GM10847 (cell line): ENCODE measurements around the gene FRMPD1.

Experiments
- POLR2A ChIP-seq: IDR thresholded peaks from 2 replicates; pipeline ENCODE4 v1.6.1; 2011; ENCODE audit not compliant: insufficient read length; ENCODE audit errors: extremely low read depth

The FRMPD1 gene

DNA sequence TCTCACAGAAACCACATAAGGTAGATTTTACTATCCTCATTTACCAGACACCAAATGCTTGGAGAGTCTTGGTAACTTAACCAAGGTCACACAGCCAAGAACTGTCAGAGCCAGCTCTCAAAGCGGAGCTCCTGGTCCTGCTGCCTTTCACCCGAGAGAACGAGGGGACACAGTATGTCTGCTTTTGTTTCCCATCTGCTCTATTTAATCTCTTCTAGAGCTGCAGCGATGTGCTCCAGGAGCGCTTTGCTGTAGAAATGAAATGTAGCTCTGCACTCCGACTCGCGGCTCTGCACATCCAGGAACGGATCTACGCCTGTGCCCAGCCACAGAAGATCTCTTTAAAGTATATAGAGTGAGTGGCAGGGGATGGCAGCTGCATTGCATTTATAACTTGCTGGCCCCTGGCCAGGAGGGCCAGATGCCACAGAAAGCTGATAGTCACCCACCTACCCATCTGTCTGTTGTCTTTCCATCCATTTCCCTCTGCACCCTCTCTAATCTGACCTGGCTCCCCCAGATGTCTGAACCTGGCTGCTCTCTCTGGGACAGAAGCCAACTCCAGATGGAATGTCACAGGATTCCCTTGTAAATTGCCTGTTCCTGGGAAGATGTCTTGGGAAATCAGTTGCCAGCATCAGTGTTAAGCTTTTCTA is 81.5 kb downstream of the FRMPD1 start:
- no peak for TF ChIP-seq POLR2A

DNA sequence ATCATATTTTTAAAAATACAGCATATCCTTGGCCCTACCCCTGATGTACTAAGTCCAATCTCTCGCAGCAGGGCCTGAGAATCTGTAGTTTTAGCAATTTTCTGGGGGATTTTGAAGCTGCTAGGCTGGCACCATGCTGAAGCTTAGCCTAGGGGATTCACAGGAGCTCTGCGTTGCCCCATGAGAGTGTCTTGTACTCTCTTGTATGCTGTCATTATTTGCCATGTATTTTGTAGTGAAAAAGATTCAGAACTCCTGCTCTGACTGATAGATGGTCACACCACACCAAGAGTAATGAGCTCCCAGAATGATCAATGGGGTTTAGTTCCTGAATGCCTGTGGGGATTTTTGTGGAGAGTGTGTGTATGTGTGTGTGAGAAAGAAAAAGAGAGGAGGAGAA is 82.2 kb downstream of the FRMPD1 start:
- TF ChIP-seq POLR2A: no peak

DNA sequence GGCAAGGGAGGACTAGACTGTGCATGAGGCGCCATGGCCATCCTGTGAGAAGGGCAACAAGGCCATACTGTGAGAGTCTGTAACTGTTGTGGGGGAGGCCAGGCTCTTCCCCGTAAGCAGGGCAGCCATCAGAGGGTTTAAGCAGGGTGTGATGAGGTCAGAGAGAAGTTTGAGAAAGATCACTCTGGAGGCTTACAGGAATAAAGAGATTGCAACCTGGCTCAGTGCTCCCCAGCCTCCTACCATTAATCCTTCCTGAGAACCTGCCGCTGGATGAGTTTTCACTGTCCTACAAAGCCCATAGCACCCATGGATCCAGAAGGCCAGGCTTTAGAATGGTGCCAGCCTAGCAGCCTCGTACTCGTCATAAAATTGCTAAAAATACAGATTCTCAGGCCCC is 88.5 kb downstream of the FRMPD1 start:
- TF ChIP-seq POLR2A: no peak

DNA sequence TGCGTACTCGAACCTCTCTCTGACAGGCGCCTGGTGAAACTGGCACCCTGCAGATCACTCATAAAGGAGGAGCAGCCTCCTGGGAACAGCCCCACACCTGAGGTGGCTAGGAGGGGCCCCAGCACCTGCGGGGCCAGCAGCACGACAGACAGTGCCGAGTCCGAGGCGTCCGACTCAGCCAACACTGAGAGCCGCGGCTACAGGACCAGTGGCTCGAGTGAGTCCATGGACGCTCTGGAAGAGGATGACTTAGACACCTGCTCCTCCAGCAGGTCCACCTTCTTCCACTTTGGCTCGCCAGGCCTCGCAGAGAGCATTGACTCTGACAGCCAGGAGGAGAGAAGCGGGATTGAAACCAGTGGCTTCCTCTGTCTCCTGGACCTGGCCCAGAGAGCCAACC is 89.4 kb downstream of the FRMPD1 start:
- TF ChIP-seq POLR2A: no peak

DNA sequence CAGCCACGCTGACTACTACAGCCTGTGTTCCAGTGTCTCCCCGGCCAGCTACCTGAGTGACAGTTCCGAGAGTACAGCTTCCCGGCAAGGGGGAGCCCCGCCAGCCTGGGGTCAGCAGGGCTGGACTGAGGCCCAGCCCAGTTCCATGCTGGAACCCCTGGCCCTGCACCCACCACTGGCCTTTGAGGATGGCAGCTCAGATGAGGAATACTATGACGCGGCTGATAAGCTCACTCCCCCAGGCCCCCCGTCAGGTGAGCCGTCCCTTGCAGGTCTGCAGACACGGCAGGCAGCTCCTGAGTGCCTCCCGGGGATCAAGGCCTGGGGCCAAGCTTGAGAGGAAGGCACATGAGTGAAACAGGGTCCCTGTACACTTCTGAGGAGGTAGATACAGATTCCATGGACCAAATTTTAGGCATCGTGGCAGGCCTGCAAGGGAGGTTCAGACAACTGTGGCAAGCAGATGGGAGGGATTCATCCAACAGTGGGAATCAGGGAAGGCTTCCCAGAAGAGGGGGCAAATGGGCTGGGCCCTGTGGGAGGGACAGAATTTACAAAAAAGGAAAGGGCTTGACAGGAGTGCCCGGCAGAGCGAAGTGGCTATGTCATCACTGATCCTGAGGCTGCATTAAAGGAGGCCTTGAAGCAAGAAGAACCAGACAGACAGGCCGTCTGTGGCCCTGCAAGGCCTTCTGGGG is 90.0 kb downstream of the FRMPD1 start:
- TF ChIP-seq POLR2A: no peak

DNA sequence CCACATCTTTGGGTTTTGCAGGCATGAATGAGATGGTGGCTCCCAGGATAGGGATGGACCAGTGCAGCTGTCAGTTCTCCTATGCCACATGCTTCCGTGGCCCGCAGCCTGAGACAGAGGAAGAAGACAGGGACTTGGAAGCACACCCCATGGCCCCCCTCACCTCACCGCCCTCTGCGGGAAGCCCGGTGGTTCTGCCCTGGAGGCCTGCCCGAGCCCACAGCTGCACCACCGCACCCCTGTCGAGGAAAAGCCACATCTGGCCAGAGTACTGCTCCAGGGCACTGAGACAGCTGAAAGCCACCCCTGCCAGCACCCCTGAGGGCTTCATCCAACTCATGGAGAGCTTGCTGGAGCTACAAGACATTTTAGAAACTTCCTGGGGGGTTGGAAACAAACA is 95.2 kb downstream of the FRMPD1 start:
- no peak for TF ChIP-seq POLR2A

DNA sequence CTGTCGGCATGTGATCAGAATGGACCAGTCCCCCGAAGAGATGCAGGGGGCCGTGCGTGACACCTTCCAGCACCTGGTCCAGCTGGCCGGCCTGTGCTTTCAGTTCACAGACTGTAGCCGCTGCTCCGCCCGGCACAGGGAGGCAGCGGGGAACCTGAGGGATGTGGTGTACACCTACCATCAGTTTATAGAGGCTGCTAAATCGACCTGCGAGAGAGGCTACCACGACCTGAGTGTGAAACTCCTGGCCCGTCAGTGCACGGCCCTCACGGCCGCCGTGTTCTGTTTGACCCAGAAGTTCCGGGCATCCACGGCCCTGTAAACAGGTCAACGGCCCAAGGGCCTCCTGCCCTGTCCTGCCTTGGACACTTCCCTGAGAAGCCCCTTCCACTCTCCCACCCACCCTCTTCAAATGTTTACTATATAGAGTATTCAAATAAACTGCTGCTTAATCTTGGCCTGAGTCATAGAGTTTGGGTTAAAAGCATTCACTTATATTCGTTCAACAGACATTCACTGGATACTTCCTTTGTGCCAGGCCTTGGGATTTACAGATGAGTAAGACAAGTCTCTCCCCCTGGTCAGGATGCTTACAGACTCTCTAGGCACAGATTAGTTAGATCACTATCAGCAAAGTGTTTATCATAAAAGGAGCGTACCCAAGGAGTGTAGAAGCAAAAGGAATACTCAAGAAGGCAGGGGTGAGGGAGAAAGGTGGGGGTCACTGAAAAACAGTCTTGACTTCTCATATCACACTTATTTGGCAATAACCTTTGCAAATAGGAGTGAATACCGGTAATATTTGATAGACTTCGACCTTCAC is 95.9 kb downstream of the FRMPD1 start:
- no peak for TF ChIP-seq POLR2A

DNA sequence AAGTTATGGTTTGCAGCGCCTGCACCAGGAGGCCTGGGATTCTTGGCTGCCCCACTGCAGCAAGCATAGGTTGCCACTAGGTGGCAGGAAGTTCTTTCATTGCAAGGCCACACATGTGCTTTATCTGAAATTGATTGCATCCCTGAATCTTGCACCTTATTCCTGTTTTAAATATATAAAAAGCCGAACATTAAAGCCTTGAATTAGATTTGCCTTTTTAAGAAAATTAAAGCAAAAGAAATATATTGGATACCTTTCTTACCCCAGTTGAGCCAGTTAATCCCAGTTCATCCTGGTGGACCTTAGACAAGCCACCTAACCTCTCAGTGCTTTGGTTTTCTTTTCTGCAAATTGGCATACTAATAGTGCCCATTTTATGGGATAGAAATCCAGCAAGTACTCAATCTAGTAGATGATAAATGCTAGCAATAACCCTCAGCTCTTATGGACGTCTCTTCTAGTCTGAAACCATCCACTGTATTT is 96.6 kb downstream of the FRMPD1 start:
- TF ChIP-seq POLR2A: no peak

DNA sequence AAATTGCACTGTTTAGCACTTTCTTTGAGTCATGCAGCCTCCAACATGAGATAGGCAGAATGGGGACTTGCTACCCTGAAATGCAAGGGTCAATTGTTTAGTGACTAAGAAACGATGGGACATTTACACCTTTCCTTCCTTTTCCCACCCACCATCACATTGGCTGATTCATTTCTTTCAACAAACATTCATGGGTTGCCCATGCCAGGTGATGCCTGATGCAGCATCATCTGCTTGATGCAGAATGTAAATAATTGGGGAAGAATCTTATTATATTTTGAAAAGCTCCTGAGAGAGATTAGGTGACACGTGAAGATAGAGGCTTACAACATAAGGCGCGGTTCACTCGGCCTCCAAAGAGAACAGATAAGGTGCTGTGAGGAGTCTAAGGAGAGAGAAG is 98.4 kb downstream of the FRMPD1 start:
- TF ChIP-seq POLR2A: no peak

DNA sequence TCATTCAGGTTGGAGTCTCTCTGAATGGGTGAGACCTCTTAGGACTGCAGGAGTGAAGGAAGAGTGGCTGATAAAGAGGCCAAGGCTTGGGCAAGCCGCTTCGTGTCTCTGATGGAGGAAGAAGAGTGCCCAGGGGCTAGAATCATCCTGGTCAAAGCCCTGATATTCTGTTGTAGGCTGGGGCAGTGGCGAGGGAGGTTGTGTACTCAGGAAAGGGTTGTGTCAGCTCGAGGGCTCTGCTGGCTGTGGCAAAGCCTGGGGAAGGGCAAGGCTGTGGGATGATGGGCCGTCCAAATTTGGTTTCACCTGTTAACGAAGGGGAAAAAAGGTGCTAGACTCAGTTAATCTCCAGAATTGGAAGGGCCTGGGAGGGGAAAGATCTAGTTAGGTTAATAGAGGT is 100.4 kb downstream of the FRMPD1 start:
- no peak for TF ChIP-seq POLR2A

DNA sequence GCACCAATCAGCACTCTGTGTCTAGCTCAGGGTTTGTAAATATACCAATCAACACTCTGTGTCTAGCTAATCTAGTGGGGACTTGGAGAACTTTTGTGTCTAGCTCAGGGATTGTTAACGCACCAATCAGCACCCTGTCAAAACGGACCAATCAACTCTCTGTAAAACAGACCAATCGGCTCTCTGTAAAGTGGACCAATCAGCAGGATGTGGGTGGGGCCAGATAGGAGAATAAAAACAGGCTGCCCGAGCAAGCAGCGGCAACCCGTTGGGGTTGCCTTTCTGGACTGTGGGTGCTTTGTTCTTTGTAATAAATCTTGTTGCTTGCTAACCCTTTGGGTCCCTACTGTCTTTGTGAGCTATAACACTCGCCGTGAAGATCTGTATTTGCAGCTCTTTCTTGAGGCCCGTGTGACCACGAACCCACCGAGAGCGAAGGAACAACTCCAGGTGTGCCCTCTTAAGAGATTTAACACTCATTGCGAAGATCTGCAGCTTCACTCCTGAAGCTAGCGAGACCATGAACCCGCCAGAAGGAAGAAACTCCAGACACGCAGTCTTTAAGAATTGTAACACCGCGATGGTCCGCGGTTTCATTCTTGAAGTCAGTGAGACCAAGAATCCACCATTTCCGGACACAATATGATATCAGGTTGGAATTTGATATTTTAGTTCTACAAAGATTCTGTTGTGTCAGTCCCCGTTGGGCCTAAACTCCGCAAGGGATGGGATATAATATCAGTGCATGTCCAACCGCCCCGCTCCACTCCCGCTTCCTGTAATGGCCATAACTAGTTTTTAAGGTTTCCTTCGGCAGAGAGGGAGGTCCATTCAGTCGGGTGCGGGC is 102.1 kb downstream of the FRMPD1 start:
- TF ChIP-seq POLR2A: no peak

DNA sequence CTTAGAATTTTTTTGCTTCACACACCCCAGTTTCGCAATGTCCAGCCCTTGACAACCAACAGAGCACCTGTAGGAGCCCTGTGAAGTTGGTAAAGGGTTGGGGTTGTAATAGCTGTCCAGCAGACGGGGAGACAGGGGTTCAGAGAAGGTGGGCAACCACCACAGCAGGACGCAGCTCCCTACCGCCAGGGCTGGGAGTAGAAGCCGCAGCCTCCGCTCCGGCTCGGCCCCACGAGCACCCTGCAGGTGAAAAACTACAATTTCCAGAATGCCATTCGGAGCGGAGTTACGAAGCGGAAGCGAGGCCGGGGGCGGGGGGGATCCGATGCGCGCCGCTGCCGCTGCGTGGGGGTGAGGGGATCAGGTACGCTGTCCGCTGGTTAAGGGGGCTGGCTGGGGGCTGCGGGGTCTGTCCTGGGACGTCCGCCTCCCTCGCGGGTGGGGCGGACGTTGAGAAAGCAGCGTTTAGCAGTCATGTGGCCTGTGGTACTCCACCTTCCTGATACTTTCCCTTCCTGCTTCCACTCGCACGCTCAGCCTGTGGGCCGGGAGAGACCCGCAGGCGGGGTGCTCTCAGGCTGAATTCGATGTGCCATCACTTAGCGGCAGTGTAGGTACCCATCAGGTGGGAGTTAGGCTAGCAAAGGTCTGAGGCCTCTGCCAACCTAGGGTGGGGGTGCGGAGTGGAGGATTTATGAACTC is 102.9 kb downstream of the FRMPD1 start, which contains the start of gene TRMT10B:
Gene TRMT10B, plus strand, starts transcription at position 317 of the 702 bp plus-strand sequence. CDS start 8,127 bp downstream, outside the sequence.
- TF ChIP-seq POLR2A: peak; percentile 52

DNA sequence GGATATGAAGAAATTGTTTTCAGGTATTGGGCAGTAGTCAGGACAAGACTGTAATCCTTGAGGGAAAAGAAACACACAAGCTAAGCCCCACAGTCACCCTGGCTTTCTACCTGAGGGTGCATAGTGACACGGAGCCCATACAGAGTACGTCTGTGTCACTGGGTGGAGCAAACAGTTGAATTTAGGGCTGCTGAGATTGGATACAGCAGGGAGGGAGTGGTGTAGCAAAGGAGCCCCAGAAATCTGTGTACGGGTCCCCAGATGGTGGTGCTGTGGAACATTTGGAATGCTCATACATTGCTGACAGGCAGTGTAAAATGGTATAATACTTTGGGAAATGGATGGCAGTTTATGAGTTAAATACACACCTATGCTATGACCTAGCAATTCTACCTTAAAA is 108.0 kb downstream of the FRMPD1 start:
- TF ChIP-seq POLR2A: no peak

DNA sequence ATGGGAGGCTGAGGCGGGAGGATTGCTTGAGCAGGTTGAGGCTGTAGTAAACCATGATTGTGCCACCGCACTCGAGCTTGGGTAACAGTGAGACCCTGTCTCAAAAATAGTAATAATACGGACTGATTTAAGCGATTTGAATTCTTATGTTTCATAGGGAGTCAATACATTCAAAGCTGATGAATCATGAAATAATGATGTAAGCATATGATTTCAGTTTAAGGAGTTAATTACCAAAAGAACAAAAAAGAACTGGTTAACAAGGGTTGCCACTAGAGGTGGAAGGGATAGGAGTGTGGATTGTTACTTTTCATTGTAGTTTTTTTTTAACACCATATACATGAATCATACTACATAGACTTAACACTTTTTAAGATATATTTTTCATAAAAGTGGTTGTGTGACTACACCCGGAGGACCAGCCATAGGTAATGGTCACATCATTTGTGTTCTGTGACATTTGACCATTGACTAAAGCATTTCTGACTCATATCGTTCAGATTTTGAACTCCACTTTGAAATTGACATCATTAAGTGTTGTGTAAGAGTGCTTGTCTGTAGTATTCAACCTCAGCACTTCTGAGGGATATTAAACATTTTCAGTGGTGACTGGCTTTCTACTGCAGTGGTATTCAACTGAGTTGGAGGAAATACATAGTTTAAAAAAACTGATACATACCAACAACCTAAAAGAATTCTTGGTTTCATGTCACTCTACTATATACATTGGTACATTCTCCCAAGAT is 109.8 kb downstream of the FRMPD1 start:
- TF ChIP-seq POLR2A: no peak
